GM19239 (cell line): ENCODE results near the gene UBASH3B.

Experiments used
- DNase-seq: peaks from one replicate; pipeline ENCODE4 v3.0.0; 2011; ENCODE audit warnings: low spot score; ENCODE audit not compliant: insufficient read length
- FAIRE-seq: peaks from 2 replicates; lab custom pipeline; 2011; peaks lifted over from hg19 to GRCh38; lab: Jason Lieb, UNC

UBASH3B gene

DNA sequence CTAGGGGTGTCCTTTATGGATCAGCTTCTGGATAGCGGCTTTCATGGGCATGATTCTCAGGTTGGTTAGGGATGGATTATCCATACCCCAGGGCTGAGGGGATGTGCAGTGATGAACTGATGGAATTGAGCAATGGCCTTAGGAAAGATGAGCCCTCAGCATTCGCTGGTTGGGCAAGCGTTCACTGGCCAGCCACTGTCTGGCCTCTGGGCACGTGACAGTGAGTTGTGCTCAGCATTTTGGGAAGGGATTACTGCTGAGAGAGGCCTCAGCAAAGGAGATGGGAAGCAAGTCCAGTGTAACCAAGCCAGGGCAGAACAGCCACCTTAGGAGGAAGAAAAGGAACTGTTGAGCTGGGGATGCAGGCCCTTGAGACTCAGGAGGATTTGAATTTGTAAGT, 17.4 kb downstream of the UBASH3B start:
- DNase-seq, result no peak
- FAIRE-seq, result no peak

DNA sequence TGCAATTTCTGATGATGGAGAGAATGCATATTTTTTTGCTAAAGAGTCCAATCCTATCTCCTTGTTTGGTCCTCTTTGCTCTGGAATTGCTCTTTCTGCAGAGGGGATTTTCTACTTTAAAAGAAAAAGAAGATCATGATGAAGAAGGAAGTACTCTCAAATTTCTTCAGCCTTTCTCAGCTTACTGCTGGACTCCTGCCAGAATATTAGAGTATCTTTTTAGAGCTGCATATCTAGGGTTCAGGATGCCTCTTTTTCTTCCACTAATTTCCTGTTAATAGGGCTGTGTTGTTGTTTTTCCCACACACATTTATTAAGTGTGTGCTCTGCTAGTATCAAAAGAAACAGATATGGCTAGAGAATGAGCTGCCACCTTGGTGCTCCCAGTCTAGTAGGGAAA, 18.2 kb downstream of the UBASH3B start:
- DNase-seq (no peak), FAIRE-seq (no peak)

DNA sequence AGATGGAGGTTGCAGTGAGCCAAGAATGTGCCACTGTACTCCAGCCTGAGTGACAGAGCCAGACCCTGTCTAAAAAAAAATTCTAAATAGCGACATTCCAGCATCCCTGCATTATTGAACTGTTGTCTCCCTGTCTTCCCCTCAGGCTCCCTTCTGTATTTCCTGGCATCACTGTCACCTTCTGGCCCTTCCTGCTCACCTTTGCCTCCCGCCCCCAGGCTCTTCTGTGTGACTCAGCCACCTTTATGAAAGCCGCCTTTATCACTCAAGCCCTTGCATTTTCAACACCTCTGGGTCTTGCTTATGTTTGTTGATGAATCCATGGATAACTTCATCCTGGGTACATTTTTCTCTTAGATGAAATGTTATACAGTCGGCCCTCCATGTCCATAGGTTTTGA, 21.1 kb downstream of the UBASH3B start:
- DNase-seq, result no peak
- FAIRE-seq, result no peak

DNA sequence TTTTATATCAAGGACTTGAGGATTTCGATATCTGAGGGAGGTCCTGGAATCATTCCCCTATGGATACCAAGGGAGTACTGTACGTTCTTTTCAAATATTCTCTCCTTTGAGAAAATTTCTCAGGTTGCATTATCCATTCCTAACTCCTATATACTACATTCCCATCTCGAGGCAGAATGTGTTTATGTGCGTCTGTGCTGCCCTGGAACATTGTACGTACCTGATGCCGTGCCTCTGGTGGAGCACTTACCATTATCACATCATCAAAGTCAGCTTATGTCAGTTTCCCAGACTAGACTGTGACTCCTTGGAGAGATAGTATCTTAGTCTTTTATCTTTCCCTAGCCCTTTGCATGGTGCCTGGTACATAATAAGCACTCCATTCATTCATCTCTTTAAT, 21.7 kb downstream of the UBASH3B start:
- FAIRE-seq, result no peak
- DNase-seq, result no peak

DNA sequence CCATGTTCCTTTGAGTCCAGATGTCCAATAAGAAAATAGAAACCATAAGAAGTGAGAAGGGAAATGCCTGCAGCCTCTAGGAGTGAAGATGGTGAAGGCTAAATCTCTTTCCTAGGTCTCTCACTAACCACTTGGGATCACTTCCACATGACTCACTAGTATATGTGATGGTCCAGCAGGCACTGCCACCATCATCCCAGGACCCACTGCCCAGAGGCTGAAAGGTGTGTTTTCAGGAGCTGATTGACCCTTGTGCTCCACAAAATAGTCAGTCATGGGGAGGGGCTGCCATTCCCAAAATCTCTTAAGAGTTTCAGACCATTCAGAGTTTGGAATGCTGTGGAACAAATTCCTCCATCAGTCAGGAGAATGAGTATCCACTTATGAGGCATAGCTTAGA, 22.9 kb downstream of the UBASH3B start:
- FAIRE-seq (no peak), DNase-seq (no peak)

DNA sequence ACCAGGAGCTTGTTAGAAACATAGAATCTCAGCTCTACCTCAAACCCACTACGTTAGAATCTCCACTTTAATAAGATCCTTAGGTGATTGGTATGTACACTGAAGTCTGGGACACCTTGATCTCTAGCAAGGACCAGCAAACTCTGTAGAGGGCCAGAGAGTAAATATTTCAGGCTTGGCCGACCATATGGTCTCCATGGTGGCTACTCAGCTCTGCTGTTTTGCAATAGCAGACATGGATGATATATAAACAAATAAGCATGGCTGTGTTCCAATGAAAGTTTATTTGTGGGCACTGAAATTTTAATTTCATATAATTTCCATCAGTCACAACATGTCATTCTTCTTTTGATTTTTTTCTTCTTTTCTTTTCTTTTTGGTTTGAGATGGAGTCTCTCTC, 23.9 kb downstream of the UBASH3B start:
- DNase-seq, result no peak
- FAIRE-seq, result no peak

DNA sequence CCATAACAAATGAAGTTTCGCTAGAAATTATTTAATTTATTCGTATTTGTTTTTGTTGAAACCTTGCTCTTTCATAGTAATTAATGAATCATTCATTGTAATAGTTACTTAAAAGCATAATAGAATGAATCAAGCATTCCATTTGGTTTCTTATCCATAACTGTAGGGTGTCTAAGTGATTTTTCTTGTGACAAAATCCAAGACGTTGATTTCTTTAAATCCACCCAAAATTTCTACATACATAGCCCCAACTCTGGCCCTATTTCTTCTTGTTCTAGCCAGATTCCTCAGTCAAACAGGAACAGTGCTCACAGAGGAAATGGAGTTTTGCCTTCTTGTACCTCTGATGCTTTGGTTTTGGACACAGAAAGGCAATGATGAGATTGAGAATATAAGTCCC, 25.5 kb downstream of the UBASH3B start:
- DNase-seq, result no peak
- FAIRE-seq, result no peak

DNA sequence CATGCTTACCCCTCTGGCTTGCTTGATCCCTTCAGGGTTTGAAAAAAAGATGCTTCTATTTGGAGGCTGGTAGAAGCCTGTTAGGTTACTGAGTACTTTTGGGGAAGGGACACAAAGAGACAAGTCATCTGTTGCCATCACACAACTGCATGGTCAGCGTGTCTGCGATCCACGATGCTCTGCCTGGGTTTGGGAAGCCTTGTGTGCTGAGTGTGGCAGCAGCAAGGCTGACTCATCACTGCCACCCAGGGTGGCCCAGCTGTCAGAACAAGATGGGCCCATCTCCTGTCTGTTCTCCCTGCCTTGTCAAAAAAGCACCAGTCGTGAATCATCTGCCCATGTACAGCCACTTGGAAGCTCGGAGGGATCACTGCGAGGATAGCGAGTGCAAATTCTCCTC, 26.2 kb downstream of the UBASH3B start:
- FAIRE-seq (no peak), DNase-seq (no peak)

DNA sequence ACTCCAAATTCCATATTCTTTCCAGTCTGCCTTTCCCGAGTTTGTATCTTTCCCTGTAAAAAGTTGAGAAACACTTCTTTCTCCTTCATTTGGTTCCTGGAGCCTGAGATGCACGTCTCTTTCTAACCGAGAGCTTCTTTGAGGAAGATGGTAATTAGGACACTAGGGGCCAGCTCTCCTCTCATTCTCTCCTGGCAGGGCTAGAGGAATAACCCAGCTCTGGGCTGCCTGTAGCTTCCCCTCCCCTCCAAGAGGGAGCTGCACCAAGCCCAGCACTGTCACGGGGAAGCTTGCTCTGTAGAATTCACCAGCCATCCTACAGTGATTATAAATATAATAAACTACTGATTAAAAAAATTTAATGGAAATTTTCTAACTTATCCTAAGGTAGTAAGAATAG, 26.9 kb downstream of the UBASH3B start:
- FAIRE-seq, result no peak
- DNase-seq, result no peak

DNA sequence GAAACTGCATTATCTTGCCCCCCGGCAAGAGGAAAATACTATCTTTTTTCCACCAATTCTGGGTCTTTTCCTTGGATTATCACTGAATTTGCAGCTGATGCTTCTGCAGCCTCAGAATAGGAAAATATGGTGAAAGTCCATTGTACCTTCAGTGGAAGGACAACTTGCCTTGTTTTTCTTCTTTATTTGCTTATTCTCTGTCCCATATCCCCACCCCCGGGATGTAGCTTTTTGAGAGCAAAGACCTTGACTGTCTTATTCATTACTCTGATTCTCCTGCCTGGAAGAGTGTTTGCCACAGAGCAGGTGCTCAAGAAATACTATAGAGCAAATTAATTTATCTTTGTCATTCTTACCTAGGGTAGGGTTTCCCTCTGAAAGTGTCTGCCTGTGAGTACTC, 29.5 kb downstream of the UBASH3B start:
- FAIRE-seq, result no peak
- DNase-seq, result no peak

DNA sequence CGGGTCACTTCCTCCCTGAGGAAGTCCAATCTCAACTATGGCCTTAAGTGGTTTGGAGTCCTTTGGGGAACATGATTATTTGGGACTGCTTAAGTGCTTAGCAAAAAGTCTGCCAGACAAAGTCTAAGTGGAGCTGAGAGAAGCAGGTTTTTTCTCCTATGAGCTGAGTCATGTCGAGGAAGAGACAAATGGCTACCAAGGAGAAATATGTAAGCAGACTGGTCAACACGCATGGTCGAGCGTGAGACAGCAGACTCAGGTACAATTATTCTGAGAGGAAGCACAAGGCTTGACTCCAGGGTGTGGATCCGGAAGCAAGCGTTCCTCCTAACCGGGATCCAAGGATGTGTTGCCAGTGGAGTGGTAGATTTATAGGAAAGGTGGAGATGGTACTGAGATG, 30.6 kb downstream of the UBASH3B start:
- FAIRE-seq (no peak), DNase-seq (no peak)

DNA sequence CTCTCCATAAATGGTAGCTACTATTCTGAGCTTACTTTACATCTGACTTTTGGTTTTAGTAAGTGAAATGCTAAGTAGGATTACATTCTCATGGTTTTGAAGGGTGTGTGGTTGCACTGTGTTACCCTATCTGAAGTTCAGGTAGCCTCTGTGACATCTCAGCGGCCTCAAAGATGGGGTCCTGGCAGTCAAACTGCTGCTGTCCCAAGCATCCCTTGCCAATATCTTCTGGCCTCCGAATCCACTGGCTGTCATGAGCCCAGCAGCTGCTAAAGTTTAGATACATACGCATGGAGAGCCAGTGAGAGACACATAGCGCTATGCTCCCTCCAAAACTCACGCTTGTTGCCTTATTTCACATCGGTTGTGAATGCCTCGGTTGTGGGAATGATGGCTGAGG, 34.9 kb downstream of the UBASH3B start:
- FAIRE-seq (no peak), DNase-seq (no peak)

DNA sequence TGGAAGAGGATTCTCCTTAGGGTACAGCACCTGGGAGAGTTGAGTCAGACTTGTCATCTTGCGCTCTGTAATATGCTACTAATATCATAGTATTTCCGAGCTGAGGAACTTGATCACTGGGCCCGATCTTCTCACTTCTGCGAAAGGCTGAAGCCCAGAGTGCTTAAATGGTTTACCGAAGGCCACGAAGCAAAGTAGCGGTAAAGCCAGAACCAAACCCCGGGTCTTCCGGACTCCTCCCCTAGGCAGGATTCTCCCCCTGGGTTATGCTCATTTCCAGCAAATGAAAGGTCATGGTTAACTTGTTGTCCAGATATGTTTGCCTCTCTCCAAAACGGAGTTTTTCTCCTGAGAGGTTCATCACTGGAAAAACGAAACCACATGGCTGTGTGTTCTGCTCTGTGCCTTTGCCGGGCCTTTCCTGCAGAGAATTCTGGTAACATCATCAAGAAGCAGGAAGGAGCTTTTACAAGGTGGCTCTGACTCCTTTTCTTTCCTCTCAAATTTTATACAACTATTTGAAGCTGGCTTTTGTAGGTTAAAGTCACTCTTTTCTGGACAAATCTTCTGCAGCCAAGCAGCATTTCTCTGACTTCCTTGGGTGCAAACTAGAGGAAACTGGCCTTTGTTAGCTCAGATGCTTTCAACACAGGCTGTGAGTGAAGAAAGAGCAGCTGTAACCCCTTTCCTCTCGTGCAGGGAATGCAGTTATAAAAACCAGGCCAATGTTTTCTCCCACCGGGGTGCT, 35.5 kb downstream of the UBASH3B start:
- FAIRE-seq, result no peak
- no peak for DNase-seq

DNA sequence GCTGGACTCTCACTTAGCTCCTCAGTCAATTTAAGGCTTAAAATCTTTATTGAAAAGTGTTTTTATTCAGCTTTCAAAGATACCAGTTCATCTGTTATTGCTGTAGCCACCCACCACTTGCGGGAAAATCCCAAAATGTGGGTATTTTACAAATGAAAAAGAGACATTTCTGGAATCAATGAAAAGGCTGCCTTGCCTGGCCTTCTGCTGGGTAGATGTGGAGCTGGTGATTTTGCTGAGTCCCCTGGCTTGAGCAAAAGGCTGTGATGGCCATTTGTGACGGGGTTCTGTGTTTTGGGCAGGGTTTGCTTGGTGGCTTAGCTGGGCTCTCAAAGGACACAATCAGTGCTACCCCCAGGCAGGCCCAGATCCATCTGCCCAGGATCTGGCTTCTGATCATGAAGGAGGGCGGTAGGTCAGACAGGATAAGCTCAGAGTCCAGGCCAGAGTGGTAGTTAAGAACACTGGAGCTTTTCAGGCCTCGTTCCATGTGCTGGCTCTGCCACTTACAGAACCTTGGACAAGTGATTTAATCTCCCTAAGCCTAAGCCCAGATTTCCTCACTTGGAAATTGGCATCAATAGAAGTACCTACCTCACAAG, 36.1 kb downstream of the UBASH3B start:
- FAIRE-seq, result peak; percentile 18
- no peak for DNase-seq

DNA sequence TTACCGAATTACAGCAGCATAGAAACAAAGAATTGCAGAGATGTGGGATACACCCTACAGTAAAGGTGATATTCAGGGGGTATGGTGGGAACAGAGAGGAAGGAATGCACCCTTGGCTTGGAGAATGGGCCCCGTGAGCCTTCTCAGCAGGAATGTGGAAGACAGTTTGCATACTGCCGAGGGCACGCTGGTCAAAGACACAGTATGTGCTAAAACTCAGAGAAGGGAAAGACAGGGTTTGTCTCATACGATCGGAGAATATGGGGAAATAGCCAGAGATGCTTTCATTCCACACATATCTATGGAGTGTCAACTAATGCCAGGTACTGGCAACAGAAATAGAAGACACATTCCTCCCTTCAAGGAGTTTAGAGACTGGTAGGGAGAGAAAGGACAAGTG, 36.9 kb downstream of the UBASH3B start:
- no peak for DNase-seq
- FAIRE-seq, result no peak

DNA sequence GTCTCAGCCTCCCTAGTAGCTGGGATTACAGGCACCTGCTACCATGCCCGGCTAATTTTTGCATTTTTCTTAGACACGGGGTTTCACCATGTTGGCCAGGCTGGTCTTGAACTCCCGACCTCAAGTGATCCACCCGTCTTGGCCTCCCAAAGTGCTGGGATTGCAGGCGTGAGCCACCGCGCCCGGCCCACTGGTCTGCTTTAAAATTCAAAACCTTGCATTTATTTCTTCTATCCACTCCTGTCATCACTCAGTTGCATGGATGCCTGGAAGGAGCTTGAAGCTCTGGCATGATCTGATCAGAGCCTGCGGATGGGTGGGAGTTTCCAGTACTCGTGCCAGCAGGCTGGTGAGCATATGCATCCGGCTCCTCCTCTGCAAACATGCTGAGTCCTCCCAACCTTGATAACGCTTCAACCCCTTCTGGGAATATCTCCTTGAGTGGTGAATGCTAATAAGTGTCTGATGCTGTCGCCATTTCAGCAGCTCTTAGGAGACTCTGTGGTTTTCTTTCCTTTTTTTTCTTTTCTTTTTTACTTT, 39.6 kb downstream of the UBASH3B start:
- DNase-seq (no peak), FAIRE-seq (no peak)

DNA sequence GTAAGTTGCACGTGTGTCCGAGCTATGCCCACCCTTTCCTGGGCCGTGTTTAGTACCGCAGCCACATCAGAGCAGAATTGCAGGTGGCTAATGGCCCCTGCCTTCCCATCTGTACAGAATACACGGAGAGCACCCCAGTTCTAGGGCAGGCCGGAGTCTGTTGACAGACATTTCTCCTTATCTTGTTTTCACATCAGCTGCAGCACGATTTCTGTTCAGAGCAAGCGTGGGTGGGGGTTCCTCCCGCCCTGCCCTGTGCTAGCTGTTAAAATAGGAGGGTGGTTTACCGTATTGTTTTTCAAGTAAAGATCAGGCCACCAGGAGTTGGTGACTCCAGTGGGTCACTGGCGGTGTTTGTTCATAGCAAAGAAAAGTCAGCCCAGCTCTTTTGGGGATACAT, 41.1 kb downstream of the UBASH3B start:
- peak; percentile 33 for FAIRE-seq
- DNase-seq, result no peak

DNA sequence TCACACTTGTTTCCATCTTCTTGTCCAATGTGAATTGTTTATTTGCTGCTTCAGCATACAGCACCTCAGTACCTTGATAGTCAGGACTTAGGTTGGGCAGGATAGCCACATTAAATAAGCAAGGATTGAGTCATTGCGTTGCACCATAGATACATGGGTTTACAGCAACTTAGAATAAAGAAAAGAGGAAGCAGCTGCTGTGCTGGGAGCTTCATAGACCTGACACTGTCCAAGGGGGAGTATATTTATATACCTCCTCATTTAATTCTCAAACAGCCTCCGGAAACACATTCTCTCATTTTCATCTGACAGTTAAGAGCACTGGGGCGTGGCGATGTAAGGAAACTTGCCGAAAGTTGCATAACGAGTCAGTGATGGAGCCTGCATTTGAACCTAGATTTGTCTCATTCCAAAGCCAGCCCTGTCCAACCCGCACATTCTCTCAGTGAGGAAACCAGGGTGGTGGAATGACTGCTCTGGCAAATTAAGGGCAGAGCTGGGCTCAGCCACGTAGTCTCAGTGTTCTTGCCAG, 42.2 kb downstream of the UBASH3B start:
- FAIRE-seq (peak; percentile 54), DNase-seq (no peak)

DNA sequence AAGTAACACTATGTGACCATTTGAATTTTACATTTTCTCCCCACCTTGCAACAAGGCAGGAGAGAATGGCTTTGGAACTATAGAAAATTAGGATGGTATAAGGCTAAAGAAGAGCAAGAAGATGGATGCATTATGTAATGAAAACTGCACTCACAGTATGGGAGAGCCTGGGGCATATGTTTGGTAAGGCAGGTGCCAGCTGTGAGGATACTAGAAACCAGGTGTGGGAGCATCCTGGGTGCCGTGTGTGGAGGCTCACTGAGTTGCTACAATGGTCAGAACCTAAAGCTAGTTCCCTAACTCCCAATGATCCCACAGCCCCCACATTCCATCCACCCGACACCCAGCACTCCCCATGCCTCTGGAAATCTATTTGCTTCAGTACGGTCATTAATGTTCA, 42.9 kb downstream of the UBASH3B start:
- FAIRE-seq (no peak), DNase-seq (no peak)

DNA sequence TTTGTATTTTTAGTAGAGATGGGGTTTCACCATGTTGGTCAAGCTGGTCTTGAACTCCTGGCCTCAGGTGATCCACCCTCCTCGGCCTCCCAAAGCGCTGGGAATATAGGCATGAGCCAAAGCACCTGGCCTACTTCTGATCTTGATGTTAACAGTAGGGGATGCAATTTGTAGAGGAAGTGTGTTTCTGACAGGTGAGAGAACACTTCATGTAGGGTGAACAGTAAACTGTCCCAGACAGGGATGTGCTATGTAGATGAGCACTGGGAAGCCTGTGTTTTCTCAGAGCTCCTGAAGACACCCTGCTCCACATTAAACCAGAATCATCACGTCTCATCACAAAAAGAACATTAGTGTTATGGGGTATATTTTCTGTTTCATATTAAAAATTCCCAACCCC, 45.1 kb downstream of the UBASH3B start:
- DNase-seq, result no peak
- no peak for FAIRE-seq

DNA sequence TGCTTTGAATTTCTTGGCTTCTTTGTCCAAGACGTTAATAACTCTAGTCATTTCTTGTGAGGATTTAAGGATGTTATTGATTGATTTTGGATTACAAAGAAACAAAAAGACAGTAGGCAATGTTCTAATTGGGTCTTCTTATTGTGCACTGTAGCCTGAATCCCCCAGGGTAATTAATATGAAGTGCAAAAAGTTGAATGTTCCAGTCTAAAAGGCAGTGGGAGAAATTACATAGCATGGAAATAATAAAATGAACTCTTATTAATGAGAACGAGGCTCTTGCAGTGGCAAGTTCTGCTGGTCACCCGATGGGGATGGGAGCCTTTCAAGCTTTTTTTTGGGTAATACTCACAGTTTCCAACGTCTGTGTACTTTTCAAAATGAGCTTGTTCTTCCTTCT, 45.6 kb downstream of the UBASH3B start:
- FAIRE-seq, result no peak
- DNase-seq, result no peak
